GDM1 (cell line): ENCODE measurements around the gene FNDC3A.
A peak's percentile ranks its signal among the peaks of the same experiment; 100 is the strongest.

ENCODE experiments used
- DNase-seq: peaks from one replicate; lab custom pipeline; 2025; lab: John Stamatoyannopoulos, UW

The FNDC3A gene, protein sequence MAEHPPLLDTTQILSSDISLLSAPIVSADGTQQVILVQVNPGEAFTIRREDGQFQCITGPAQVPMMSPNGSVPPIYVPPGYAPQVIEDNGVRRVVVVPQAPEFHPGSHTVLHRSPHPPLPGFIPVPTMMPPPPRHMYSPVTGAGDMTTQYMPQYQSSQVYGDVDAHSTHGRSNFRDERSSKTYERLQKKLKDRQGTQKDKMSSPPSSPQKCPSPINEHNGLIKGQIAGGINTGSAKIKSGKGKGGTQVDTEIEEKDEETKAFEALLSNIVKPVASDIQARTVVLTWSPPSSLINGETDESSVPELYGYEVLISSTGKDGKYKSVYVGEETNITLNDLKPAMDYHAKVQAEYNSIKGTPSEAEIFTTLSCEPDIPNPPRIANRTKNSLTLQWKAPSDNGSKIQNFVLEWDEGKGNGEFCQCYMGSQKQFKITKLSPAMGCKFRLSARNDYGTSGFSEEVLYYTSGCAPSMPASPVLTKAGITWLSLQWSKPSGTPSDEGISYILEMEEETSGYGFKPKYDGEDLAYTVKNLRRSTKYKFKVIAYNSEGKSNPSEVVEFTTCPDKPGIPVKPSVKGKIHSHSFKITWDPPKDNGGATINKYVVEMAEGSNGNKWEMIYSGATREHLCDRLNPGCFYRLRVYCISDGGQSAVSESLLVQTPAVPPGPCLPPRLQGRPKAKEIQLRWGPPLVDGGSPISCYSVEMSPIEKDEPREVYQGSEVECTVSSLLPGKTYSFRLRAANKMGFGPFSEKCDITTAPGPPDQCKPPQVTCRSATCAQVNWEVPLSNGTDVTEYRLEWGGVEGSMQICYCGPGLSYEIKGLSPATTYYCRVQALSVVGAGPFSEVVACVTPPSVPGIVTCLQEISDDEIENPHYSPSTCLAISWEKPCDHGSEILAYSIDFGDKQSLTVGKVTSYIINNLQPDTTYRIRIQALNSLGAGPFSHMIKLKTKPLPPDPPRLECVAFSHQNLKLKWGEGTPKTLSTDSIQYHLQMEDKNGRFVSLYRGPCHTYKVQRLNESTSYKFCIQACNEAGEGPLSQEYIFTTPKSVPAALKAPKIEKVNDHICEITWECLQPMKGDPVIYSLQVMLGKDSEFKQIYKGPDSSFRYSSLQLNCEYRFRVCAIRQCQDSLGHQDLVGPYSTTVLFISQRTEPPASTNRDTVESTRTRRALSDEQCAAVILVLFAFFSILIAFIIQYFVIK

DNA sequence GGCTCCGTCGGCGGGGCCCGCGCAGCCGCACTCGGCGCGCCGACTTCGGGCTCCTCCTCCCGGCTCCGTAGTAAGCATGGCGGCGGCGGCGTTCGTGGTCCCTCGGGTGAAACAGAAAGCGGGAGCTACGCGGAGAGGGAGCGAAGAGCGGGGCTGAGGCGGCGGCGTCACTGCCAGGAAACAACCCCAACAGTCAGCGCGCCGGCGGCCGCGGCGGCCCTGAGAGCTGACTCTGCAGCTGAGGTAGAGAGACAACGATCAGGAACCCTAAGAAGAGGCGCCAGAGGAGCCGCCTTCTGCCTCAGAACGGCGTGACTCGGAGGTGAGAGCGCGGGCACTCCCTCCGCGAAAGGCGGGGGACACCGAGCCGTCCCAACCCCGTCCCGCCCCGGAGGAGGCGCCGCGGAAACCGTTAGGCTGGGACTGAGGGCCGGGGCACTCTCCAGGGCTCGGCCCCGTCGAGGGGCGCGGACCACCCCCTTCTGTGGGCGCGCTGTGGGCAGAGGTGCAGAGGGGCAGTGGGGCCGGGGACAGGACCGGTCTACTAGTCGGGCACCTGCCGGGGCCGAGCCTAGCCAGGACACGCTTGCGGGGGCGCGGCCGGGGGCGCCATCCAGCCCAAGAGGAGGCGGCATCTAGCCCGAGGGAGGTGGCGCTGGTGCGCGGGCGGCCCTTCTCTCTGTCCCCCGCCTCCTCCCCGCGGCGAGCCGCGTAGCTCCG lies at the start of gene FNDC3A:
FNDC3A (plus strand) TSS at position 57 of the 720 bp plus-strand sequence. CDS start 30,279 bp downstream, outside the sequence.
- peak; percentile 94 for DNase-seq

DNA sequence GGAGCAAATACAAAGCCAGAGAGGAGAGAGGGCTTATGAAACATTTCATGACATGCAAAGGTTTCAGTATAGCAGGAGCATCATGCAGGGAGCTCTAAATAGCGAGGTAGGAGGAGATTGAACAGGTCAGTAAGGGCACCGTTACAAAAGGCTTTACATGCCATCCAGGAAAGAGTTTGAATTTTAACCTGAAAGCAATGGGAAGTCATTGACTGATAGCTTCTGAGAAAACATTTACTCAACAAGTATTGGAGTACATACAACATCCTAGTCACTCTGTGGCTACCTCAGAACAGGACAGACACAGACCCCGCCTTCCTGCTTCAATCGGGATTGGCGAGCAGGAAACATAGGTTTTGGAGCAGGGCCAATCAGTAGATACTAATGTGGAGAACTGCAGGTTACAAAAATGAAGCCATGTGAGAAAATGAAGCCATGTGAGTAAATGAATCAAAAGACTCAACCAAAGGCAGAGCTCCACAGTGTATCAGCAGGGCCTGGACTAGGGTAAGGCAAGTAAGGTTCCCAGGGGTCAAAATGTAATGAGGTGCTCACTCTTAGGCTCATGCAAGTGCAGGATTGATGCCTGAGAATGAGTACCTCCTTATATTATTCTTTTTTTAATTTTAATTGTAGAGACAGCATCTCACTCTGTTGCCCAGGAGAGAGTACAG lies 46.8 kb upstream of the FNDC3A start:
- no peak for DNase-seq

DNA sequence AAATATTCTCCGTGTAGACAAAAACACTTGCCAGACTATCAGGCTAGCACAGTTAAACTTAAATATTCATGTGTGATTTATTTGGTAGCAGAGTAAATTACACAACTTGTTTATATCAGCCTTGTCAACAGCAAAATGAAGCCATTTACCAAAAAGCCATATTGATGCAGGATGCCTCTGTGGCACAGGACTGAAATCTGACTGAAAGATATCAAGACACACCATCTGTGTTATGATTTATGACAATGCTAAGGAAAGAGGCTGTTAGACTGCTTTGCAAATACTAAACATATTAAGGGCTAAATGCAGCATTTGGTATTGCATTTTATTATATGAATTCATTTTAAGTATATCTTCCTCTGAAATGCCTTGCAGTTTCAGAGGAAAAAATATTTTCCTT lies 44.8 kb upstream of the FNDC3A start:
- DNase-seq = no peak

DNA sequence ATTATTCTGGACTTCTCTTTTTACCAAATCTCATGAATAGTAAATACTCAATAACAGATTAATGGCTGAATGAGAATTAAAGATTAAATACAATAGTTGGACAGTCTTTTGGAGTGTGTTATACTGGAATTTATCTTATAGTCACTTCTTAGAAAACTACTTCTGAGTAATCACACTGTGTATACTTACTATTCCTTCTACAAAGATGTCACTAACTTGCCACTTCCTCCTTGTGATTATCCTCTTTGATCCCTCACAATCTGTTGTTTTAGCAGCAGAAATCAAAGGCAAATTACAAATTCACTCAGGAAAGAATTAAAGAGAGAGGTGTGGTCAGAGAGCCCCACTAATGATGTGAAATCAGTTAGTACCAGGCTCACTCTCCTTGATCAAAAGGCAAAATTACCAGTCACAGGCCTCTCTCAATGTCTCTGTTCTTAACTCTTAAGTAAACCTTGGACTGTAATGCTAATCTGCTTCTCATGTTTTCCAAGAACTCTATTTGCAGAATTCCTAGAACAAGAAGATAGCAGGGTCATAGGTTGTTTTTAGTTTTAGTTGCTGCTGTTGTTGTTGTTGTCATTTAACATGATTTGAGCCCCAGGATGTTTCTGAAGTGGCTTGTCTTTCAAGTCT lies 37.3 kb upstream of the FNDC3A start:
- DNase-seq = no peak

DNA sequence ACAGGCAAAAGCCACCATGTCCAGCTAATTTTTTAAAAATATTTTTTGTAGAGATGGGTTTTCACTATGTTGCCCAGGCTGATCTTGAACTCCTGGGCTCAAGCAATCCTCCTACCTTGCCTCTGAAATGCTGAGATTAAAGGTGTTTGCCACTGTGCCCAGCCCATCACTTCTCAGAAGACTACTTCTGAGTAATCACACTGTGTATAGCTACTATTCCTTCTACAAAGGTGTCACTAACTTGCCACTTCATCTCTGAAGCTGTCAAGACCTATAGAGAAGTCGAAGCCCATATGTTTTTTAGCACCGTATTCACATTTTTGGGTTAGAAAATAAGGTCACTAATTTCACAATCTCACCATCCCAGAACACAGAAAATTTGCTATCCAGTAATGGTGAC lies 36.0 kb upstream of the FNDC3A start:
- no peak for DNase-seq

DNA sequence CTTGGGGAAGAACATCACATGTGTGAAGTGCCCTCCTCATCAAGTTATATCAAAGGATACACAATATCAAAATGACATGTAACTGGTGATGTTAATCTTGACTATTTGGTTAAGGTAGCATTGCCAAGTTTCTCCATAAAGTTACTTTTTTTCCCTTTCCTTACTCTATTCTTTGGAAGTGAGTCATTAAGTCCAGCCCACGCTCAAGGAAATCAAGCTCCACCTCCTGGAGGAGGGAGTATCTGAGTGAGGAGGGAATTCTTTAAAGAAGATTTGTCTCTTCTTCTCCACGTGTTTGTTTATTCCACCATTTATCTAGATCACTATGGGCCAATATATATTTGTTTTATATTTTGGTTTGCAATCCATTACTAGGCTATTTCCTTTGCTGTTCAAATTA lies 33.6 kb upstream of the FNDC3A start:
- no peak for DNase-seq

DNA sequence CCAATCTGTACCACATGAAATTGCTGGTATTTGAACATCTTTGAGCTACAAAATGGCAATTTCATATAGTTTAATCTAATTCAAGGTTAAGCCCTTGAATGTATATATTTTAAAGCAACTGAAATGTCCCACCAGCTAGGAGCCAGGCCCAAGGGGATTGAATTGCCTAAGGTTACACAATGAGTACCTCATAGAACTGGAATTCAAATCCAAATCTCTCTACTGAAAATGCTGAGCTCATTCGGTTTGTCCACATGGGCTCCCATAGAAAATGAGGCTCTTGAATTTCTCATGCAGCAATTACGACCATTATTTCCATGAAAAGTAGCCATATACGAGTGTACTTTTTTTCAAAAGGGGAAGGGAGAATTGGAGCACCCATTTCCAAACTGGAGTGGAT lies 31.5 kb upstream of the FNDC3A start:
- DNase-seq = no peak

DNA sequence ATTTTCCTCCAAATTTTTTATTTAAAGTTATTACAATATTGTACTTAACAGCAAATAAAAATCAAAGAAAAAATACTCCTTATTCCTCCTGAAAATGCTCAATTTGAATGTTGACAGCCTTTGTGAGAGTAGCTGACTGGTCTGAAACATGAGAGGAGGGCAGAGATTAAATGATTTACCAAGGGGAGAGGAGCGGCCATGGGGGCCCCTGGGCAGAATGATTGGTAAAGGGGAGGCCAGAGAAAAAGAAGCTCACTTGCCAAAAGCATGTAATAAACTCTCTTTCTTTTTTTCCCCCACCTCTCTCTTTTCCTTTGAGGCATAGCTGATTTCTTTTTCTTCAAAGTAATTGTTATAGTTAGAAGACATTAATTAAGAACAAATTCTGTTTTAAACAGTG lies 30.1 kb upstream of the FNDC3A start:
- DNase-seq = no peak

DNA sequence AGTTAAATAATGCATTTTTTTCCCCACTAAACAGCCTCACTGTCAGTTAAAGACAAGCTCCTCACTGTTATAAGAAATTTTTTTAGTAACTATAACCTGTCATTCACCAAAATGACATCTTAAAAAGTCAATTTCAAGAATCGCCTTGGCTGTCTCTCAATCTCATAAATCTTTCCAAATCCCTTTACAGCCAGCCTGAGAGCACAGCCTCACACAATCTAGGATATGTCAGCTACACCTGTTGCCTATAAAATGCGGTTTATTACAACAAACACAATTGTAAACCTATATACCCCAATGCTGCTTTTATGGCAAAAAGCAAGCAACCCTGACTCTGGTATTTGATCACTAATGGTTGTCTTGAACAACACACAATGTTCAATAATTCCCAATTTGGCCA lies 29.5 kb upstream of the FNDC3A start:
- DNase-seq = no peak

DNA sequence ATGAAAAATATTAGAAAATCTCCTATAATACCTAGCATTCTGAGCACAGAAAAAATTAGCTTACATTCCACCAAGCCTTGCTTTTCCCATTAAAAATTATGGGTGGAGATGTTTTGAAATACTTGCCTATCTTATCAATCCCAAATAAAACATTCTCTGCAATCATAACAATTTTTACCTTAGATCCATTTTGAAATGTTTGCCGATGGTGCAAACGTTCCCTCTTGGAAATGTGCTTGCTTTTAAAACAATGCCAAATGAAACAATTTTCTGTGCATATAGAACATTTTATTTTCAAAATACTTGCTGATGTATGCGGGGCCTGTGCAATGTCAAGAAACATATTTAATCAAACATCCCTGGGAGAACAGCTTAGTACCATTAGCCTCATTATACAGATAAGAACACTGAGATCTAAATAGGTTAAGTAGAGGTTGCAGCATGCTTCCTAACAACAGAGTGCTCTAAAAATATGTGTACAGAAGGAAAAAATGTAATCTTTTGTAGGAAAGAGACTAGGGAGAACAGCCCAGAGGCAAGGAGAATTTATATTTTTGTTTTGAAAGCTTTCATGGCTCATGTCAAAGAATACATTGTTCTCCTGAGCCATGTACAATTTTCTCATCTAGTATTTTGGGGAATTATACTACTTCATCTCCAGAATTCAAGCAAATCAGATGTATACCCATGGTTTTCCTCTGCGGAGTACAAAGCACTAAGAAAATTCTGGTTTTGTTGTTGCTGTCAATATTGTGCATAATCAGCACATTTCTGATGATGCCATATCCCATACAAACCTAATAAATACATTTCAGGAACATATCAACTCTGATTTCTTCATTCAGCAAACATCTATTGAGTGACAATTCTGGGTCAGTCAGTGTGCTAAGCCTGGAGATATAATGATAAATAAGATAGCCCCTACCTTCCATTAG lies 25.9 kb upstream of the FNDC3A start:
- DNase-seq = no peak

DNA sequence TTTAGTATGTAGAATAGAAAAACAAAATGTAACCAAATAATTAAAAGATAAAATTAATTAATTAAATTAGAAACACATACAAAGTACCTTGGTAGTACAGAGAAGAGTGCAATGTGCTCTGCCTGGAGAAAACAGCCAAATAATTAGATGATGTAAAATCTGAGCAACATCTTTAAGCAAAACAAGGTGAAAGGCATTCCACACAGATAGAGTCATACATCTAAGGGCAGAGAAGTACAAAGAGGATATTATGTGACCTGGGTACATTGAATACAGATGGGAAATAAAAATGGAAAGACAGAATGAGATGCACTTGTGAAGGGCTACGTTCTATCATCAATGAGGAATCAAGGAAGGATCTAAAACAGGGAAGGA lies 25.2 kb upstream of the FNDC3A start:
- DNase-seq = no peak

DNA sequence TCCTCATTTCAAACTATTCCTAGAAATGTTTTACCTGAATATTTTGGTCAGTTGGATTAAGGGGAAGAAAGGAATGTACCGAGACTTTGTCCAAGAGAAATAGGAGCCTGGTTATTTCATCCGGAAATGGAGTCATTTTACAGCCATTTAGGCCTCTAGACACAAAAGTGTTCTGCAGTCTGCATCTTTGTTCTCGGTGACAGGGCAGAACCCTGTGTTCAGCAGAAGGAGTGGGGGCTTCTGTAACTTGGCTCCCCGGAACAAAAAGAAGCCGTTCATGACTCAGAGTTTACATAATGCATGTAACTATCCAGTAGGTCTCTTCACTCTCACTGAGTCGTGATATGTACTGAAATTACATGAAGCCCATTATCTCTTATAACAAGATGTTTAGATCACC lies 21.6 kb upstream of the FNDC3A start:
- DNase-seq = no peak

DNA sequence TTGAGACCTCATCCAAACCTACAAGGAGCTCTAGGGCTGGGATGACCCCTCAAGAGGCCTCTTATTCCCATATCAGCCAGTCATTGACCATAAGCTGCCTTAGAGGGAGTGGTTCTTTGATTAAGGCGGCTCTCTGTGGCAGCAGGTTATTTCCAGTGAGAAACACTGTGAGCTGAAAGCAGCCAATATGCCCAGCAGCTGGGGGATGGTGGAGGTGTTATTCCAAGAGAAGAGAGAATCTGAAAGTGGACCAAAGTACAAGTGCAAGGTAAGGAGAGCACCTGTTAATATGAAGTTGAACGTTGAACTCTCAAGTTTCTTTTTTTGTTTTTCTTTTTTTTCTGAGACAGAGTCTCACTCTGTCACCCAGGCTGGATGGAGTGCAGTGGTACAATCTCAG lies 20.2 kb upstream of the FNDC3A start:
- DNase-seq = no peak

DNA sequence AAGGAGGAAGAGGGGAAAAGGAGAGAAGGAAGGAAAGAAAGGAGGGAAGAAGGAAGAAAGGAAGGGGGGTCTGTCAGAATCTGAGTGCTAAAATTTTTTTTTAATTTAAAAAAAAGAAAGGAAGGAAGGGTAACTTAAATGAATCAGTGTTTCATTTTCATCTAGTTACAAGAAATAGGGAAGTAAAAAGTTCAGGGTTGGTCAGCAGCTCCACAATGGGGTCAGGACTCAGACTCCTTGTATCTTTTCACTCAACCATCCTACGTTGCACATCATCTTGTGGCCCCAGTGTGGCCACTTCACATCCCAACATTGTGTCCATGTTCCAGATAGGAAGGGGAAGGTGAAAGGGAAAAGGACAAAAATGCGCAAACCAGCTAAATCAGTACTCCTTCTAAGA lies 14.3 kb upstream of the FNDC3A start:
- DNase-seq = no peak

DNA sequence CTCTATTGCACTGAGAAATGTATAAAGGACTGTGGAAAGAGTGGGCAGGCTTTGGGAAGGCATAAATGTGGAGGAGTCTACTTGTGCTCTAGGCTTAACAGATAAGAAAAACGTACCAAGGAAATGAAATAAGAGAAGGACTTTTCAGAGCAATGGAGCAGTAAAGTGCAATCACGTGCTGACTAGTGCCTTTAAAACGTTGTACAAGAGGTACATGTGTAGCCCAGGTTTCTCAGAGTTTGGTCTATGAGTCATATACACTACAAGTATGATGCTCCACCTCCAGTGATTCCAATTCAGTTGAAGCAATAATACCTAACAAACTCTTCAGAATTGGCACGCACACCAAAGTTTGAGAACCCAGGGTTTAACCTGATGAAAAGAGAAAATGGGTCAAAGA lies 13.4 kb upstream of the FNDC3A start:
- DNase-seq = no peak

DNA sequence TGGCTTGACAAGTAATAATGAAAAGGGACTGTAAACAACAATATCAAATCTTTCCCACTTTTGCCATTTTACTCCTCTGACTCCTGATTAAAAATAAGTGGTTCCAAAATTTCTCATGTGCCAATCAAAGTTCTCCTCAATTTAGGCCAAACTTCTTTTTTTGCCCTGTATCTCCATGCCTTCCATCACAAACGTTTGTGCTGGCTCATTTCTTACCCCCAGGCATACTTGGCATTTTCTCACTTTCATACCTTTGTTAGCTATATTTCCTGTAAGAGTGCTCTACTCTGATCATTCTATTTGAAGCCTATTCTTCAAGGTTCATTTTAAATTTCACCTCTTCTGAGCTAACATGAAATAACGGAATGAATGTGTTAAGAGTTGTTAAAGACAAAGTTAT lies 10.0 kb upstream of the FNDC3A start:
- DNase-seq = no peak

DNA sequence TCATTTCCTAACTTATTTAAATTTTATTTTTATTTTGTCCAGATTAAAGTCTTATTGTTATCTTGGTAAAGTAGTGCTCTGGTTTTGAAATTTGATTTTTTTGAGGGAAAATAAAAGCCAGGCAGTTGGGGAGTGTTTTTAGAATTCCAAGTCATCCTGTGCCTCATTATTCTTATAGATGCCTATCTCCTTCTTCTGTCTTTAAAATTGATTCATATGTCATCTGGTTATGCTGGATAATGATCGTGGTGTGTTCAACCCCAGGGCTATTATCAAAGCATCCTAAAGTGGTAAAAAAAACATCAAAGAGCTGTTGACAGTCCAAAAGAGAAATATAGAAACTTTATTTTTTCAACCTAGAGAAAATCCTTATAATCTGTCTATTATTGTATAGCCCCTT lies 6.0 kb upstream of the FNDC3A start:
- DNase-seq = no peak

DNA sequence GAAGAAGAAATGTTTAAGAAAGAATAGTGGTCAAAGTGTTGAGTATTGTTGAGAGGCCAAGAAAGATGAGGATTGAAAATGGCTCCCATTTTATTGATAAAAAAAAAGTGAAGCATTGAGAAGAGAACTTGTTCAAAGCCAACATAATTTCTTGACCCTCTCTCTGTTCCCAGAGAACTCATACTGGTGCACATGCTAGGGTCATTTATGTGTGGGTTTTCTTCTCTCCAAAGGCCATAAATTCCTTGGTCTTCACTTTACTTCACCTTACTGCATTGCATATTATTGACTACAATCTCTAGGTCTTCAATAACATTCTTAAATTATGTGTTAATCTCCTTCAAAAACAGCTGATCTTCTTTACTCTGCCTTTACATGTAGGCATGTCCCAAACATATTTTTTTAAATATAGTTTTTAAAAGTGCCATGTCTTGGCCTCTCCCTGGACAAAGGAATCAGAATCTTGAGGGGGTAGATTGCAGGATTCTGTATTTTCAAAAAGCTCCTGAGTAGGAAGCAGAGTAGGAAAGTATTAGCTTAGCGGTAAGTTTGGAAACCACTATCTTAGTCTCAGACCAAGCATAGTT lies 1.8 kb upstream of the FNDC3A start:
- DNase-seq = no peak

DNA sequence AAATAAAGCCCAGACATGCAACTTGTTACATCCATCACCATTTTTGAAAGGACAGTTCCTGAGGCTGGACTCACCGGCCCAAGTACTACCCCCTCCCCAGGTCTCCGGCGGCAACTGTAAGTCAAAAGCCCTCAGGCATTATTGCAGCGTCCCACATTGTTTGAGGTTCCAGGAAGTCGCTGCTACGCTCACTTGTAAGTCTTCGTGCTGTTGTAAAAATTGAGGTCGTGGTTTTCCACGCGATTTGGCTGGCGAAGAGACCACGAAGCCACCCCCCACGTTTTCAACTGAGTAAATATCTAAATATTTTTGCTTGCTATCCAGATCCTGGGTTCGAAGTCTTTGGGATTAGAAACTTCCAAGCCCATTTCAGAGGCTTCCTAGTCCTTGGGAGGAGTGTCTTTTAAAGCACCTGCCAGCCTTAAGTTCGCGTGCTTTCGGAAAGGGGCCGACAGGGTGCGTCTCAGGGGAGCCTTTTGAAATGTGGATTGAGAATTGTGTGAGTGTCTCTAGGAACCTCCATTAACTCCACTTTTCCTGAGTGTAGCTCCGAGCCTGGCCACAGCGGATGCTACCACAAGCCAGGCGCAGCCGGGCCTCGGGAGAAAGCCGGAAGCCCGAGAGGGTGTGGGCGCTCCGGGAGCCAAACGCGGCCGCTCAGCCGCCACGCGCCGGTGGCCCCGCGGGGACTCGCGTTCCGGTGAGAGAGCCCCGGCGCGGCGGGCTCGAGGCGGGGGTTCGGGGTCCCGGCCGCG lies 434 bp upstream of the FNDC3A start:
- DNase-seq = peak; percentile 61
